Spleen (tissue), 7 donors: ENCODE results near the gene GPHN.

Experiments used
- CTCF ChIP-seq, 11 experiments: fragments of 200-600 bp in 7 of 11; fragments of 450-650 bp in 4 of 11; sonication (generic) in 4 of 11; IDR thresholded peaks in 8 of 11; conservative IDR thresholded peaks in 3 of 11; 1 replicate in 7 of 11; 2 replicates in 4 of 11; pipeline versions ENCODE4 v1.4.0 to v1.8.0; 2016 to 2021; ENCODE audit warnings: antibody characterized with exemption in 11 of 11, inconsistent platforms in 4 of 11, mild to moderate bottlenecking in 1 of 11
- POLR2A ChIP-seq, 3 donors: fragments of 450-650 bp; IDR thresholded peaks; one replicate each; pipeline ENCODE4 v1.5.1; 2017; ENCODE audit warnings: antibody characterized with exemption in 3 of 3, mild to moderate bottlenecking in 1 of 3
- donor health status: DM: no; HTN: no; CAD: no; lungs with moderate emphysema.
- donor health status: DM: no; HTN: no; CAD: no.
- donor health status: DM: no; HTN: no; CAD: no.

- TF ChIP-seq POLR2A (IDR thresholded peaks at IDR 0.05), result no peak
- no peak for TF ChIP-seq CTCF (IDR thresholded peaks at IDR 0.05 in 8 of 11, conservative IDR thresholded peaks at IDR 0.05 in 3 of 11)
These were observed 264.2 kb downstream of the GPHN start for GRCh38 chr14:66772146-66772545.
